Measurements from ENCODE around the gene EMX2.

DNA sequence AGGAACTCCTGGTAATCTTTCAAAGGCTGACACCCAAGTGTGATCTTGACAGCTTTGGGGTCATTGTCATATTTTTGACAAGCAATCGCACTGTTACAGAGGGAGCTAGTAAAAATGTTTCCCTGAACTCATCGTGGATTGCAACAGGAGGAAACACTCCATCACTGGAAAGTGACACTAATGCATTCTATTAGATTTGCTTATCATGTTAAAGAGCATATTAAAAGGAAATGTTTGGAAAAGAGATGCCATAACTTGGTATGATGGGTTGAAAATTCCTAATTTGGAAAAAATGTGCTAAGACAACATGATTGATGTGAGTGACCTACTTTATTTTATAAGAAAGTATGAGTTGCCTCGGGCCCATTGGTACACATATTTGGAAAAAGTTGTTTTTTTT lies 22.7 kb upstream of the EMX2 start:
- TF ChIP-seq, protein P1, sequence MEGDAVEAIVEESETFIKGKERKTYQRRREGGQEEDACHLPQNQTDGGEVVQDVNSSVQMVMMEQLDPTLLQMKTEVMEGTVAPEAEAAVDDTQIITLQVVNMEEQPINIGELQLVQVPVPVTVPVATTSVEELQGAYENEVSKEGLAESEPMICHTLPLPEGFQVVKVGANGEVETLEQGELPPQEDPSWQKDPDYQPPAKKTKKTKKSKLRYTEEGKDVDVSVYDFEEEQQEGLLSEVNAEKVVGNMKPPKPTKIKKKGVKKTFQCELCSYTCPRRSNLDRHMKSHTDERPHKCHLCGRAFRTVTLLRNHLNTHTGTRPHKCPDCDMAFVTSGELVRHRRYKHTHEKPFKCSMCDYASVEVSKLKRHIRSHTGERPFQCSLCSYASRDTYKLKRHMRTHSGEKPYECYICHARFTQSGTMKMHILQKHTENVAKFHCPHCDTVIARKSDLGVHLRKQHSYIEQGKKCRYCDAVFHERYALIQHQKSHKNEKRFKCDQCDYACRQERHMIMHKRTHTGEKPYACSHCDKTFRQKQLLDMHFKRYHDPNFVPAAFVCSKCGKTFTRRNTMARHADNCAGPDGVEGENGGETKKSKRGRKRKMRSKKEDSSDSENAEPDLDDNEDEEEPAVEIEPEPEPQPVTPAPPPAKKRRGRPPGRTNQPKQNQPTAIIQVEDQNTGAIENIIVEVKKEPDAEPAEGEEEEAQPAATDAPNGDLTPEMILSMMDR (IDR thresholded peaks at IDR 0.05) = no peak
- TF ChIP-seq POLR2A (IDR thresholded peaks at IDR 0.05) = no peak

All from body of pancreas (tissue), 4 donors.